GM19467 (cell line): ENCODE results near the gene FSTL5.

Experiments used
- ATAC-seq: cut with Tn5 transposase; IDR thresholded peaks from one replicate; pipeline ENCODE4 v1.9.1; 2021; ENCODE audit warnings: mild to moderate bottlenecking, moderate library complexity; ENCODE audit not compliant: unreplicated experiment

FSTL5 gene

GRCh38 chr4:161466316-161466715 is 697.5 kb downstream of the FSTL5 start:
- ATAC-seq: no peak

- ATAC-seq: no peak
Observed at GRCh38 chr4:161463436-161463835, 700.4 kb downstream of the FSTL5 start.

GRCh38 chr4:161457906-161458305 is 705.9 kb downstream of the FSTL5 start:
- ATAC-seq: no peak

GRCh38 chr4:161457311-161457710 is 706.5 kb downstream of the FSTL5 start:
- no peak for ATAC-seq

GRCh38 chr4:161454860-161455259 is 708.9 kb downstream of the FSTL5 start:
- no peak for ATAC-seq

GRCh38 chr4:161448550-161449180 is 715.1 kb downstream of the FSTL5 start:
- no peak for ATAC-seq

- ATAC-seq: no peak
Observed at GRCh38 chr4:161444626-161445025, 719.2 kb downstream of the FSTL5 start.

GRCh38 chr4:161442921-161443320 is 720.9 kb downstream of the FSTL5 start:
- ATAC-seq: no peak

GRCh38 chr4:161438096-161438495 is 725.7 kb downstream of the FSTL5 start:
- no peak for ATAC-seq

- ATAC-seq: no peak
Observed at GRCh38 chr4:161428180-161428965, 735.4 kb downstream of the FSTL5 start.

GRCh38 chr4:161419822-161420221 is 744.0 kb downstream of the FSTL5 start:
- ATAC-seq: no peak

GRCh38 chr4:161411901-161412300 is 751.9 kb downstream of the FSTL5 start:
- no peak for ATAC-seq

GRCh38 chr4:161404346-161405110 is 759.3 kb downstream of the FSTL5 start:
- ATAC-seq: no peak

GRCh38 chr4:161403781-161404180 is 760.0 kb downstream of the FSTL5 start:
- ATAC-seq: no peak

GRCh38 chr4:161393602-161394001 is 770.2 kb downstream of the FSTL5 start:
- ATAC-seq: no peak

GRCh38 chr4:161382655-161383054 is 781.1 kb downstream of the FSTL5 start:
- no peak for ATAC-seq

- no peak for ATAC-seq
Observed at GRCh38 chr4:161376275-161376674, 787.5 kb downstream of the FSTL5 start.

GRCh38 chr4:161364681-161365080 is 799.1 kb downstream of the FSTL5 start:
- ATAC-seq: no peak

GRCh38 chr4:161360982-161361381 is 802.8 kb downstream of the FSTL5 start:
- no peak for ATAC-seq

GRCh38 chr4:161359491-161359890 is 804.3 kb downstream of the FSTL5 start:
- no peak for ATAC-seq

- no peak for ATAC-seq
Observed at GRCh38 chr4:161356351-161356750, 807.4 kb downstream of the FSTL5 start.

GRCh38 chr4:161350946-161351345 is 812.9 kb downstream of the FSTL5 start:
- no peak for ATAC-seq
